GM12892 (cell line): ENCODE results near the gene LTB4R.

Experiments
- DNase-seq: peaks from one replicate; pipeline ENCODE4 v3.0.0; 2011; ENCODE audit not compliant: insufficient read length
- FAIRE-seq: peaks from 2 replicates; lab custom pipeline; 2011; peaks lifted over from hg19 to GRCh38; lab: Jason Lieb, UNC
- POLR2A ChIP-seq: IDR thresholded peaks from 2 replicates; pipeline ENCODE4 v1.6.1; 2011; ENCODE audit warnings: low read depth, low read length, control low read depth
- POLR2AphosphoS5 ChIP-seq: IDR thresholded peaks from 2 replicates; pipeline ENCODE4 v1.6.1; 2011; ENCODE audit warnings: low read depth, low read length, control low read depth
- TAF1 ChIP-seq: IDR thresholded peaks from 2 replicates; pipeline ENCODE4 v1.6.1; 2011; ENCODE audit warnings: low read depth, mild to moderate bottlenecking, control low read depth, low read length, borderline replicate concordance

LTB4R gene

GRCh38 chr14:24329736-24330135 lies 18.4 kb downstream of the LTB4R start:
- TF ChIP-seq POLR2AphosphoS5 (no peak), TAF1 (no peak), POLR2A (no peak)
- FAIRE-seq (no peak), DNase-seq (no peak)

- TF ChIP-seq TAF1: no peak
- no peak for TF ChIP-seq POLR2A
- no peak for TF ChIP-seq POLR2AphosphoS5
- FAIRE-seq: no peak
- no peak for DNase-seq
Measured at GRCh38 chr14:24330973-24331674, 19.8 kb downstream of the LTB4R start.

GRCh38 chr14:24331731-24332267 lies 20.5 kb downstream of the LTB4R start:
- FAIRE-seq (no peak), DNase-seq (no peak)
- TF ChIP-seq POLR2AphosphoS5 (no peak), TAF1 (no peak), POLR2A (no peak)

GRCh38 chr14:24332268-24332993 lies 21.1 kb downstream of the LTB4R start:
- peak; percentile 95 for FAIRE-seq

GRCh38 chr14:24334431-24335291 lies 23.4 kb downstream of the LTB4R start, which contains the start of gene ADCY4:
Gene ADCY4 (minus strand): TSS chr14:24335071. CDS start chr14:24334652, 419 bp downstream.
- DNase-seq (no peak), FAIRE-seq (no peak)
- no peak for TF ChIP-seq TAF1
- TF ChIP-seq POLR2AphosphoS5: no peak
- TF ChIP-seq POLR2A: no peak

More at GRCh38 chr14:24332268-24332993, 21.1 kb downstream of the LTB4R start:
- no peak for TF ChIP-seq POLR2A
- no peak for TF ChIP-seq POLR2AphosphoS5
- no peak for TF ChIP-seq TAF1
- DNase-seq: peak; percentile 86

- TF ChIP-seq POLR2A (no peak), TAF1 (no peak)
- DNase-seq (no peak), FAIRE-seq (no peak)
Measured at GRCh38 chr14:24335461-24336171, 24.3 kb downstream of the LTB4R start.

GRCh38 chr14:24337144-24337823 lies 26.0 kb downstream of the LTB4R start:
- TF ChIP-seq POLR2AphosphoS5: no peak
- TF ChIP-seq TAF1: no peak
- no peak for TF ChIP-seq POLR2A
- DNase-seq (no peak), FAIRE-seq (no peak)

GRCh38 chr14:24337824-24338175 lies 26.5 kb downstream of the LTB4R start:
- FAIRE-seq (no peak), DNase-seq (no peak)
- TF ChIP-seq POLR2A: no peak
- no peak for TF ChIP-seq TAF1
- no peak for TF ChIP-seq POLR2AphosphoS5

- DNase-seq (no peak), FAIRE-seq (no peak)
- TF ChIP-seq TAF1: no peak
- no peak for TF ChIP-seq POLR2A
- no peak for TF ChIP-seq POLR2AphosphoS5
Measured at GRCh38 chr14:24338843-24339242, 27.5 kb downstream of the LTB4R start.

GRCh38 chr14:24339284-24340151 lies 28.2 kb downstream of the LTB4R start, which contains the start of gene RIPK3:
Gene RIPK3 (minus strand): TSS chr14:24339991. CDS start chr14:24339826, 165 bp downstream.
- FAIRE-seq: peak; percentile 9
- TF ChIP-seq TAF1: no peak
- TF ChIP-seq POLR2A: no peak
- TF ChIP-seq POLR2AphosphoS5: no peak
- DNase-seq: peak; percentile 64
